ENCODE measurements around the gene ZBTB48.

Gene ZBTB48

DNA sequence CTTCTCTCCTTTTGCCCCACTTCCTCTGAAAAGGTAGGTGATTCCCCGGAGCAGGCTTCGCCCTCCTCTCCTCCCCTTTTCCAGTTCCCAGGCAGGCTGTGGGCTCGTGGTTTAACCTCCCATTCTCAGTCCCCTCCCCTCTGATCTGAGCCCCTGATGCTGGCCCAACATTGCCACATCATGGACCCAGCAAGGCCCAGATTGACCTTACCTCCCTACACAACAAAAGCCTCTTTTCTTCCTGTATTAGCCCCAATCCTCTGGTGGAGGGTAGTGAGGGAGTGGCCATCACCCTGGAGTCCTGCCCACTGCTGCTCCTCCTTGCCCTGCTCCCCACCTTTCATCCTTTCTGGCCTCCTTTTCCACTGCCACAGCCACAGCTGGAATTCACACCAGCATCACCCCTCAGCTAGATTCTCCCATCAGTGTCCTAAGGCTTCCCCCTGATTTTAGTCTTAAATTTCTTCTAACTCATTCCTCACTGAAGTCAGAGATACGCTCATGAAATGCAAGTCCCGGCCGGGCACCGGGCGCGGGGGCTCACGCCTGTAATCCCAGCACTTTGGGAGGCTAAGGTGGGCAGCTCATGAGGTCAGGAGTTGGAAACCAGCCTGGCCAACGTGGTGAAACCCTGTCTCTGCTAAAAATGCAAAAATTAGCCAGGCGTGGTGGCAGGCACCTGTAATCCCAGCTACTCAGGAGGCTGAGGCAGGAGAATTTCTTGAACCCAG lies 7.0 kb upstream of the ZBTB48 start:
- DNase-seq (ENCODE audit: low read depth) = no peak

DNA sequence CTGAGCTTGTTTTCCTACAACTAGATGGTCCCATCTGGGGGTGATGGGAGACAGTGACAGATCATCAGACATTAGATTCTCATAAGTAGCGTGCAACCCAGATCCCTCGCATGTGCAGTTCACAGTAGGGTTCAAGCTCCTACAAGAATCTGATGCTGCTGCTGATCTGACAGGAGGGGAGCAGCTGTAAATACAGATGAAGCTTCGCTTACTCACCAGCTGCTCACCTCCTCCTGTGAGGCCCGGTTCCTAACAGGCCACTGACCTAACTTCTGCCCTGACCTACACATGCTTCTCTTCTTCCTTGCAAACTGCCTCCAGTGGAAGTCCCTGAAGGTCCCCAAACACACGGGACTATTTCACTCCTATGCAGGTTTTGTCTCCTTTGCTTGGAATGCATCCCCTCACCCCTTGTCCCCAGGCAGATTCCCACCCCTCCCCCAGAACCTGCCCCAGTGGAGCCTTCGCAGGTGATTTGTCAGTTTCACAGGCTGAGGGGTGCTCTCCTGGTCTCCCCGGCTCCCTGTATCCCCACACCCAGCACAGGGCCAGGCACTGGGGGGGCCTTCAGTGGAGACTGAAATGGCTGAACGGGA lies 5.7 kb upstream of the ZBTB48 start:
- no peak for DNase-seq (ENCODE audit: low read depth)

DNA sequence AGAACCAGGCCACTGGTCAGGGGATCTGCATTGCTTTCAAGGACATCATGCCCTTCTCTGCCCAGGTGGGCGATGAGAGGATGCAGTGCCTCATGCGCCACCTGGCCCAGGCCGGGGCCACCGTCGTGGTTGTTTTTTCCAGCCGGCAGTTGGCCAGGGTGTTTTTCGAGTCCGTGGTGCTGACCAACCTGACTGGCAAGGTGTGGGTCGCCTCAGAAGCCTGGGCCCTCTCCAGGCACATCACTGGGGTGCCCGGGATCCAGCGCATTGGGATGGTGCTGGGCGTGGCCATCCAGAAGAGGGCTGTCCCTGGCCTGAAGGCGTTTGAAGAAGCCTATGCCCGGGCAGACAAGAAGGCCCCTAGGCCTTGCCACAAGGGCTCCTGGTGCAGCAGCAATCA lies 5.0 kb upstream of the ZBTB48 start:
- no peak for DNase-seq (ENCODE audit: low read depth)

DNA sequence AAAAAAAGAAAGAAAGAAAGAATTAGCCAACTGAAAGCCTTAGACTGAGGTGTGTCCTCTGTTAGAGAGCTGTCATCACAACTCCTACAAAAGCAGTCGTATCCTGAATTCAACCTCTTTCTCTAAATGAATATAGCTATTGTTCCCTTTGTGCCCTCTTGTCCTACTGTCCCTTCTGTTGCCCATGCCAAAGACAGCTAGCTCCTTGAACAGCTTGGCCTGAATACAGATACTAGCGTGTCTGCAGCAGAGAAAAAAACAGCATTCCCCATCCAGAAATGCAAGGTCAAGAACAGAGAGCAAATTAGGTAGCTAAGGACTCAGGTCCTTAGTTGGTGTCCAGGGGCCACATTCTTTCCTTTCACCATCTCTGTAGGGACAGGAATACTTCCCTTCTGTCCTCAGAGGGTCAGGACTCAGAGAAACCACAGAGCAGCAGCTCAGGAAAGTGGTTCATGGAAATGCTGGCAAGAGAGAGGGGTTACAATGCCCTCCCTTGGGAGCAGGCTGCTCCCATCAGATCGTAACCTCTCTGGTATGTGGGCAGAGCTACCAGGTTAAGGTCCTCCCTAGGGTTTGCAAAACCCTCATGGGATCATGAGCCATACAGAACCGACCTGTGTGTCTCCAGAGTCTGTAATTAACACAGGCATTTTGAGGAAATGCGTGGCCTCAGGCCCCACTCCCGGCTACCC lies 1.8 kb upstream of the ZBTB48 start:
- no peak for DNase-seq (ENCODE audit: low read depth)

DNA sequence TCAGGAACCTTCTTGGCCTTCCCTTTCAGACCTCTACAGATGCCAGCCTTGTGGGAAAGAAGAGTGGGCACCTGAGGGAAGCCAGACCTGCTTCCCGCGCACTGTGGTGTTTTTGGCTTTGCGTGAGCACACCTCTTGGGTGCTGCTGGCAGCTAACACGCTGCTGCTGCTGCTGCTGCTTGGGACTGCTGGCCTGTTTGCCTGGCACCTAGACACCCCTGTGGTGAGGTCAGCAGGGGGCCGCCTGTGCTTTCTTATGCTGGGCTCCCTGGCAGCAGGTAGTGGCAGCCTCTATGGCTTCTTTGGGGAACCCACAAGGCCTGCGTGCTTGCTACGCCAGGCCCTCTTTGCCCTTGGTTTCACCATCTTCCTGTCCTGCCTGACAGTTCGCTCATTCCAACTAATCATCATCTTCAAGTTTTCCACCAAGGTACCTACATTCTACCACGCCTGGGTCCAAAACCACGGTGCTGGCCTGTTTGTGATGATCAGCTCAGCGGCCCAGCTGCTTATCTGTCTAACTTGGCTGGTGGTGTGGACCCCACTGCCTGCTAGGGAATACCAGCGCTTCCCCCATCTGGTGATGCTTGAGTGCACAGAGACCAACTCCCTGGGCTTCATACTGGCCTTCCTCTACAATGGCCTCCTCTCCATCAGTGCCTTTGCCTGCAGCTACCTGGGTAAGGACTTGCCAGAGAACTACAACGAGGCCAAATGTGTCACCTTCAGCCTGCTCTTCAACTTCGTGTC lies 995 bp upstream of the ZBTB48 start:
- DNase-seq (ENCODE audit: low read depth) = no peak

DNA sequence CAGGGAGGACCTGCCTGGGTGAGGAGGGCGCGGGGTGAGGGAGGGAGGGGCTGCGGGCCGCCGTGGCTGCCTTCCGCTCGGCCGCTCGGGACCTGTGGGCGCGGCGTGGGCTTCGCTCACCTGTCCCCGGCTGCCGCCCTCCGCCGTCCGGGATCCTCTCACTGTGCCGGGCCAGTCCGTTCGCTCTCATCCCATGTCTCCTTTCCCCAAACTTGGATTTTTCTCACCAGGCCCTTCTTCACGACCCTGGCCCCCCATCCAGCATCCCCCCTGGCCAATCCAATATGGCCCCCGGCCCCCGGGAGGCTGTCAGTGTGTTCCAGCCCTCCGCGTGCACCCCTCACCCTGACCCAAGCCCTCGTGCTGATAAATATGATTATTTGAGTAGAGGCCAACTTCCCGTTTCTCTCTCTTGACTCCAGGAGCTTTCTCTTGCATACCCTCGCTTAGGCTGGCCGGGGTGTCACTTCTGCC lies 362 bp downstream of the ZBTB48 start:
- no peak for DNase-seq (ENCODE audit: low read depth)

DNA sequence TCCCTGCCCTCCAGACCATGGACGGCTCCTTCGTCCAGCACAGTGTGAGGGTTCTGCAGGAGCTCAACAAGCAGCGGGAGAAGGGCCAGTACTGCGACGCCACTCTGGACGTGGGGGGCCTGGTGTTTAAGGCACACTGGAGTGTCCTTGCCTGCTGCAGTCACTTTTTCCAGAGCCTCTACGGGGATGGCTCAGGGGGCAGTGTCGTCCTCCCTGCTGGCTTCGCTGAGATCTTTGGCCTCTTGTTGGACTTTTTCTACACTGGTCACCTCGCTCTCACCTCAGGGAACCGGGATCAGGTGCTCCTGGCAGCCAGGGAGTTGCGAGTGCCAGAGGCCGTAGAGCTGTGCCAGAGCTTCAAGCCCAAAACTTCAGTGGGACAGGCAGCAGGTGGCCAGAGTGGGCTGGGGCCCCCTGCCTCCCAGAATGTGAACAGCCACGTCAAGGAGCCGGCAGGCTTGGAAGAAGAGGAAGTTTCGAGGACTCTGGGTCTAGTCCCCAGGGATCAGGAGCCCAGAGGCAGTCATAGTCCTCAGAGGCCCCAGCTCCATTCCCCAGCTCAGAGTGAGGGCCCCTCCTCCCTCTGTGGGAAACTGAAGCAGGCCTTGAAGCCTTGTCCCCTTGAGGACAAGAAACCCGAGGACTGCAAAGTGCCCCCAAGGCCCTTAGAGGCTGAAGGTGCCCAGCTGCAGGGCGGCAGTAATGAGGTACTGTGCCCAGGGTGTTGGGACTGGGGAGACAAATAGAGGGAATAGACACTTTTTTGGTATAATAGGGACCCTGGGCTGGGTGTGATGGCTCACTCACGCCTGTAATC lies 1.0 kb downstream of the ZBTB48 start:
- no peak for DNase-seq (ENCODE audit: low read depth)

DNA sequence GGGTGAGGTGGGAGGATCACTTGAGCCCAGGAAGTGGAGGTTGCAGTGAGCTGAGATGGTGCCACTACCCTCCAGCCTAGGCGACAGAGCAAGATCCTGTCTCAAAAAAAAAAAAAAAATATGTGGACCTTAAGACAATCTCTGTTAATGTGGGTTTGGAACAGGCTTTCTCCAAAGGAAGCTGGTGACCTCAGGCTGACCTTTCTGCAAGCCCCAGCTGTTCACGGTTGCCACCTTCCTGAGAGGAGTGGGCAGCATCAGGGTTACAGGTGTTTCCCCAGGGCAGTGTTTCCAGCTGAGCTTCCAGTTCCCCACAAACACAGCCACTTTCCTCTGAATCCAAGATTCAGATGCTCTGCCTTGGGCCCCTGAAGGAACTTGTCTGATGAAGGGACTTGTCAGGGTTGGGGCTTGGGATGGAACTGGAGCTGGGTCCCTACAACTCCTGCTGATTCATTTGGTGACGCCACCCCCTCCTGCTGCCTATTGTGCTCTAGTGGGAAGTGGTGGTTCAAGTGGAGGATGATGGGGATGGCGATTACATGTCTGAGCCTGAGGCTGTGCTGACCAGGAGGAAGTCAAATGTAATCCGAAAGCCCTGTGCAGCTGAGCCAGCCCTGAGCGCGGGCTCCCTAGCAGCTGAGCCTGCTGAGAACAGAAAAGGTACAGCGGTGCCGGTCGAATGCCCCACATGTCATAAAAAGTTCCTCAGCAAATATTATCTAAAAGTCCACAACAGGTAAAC lies 1.9 kb downstream of the ZBTB48 start:
- no peak for DNase-seq (ENCODE audit: low read depth)

DNA sequence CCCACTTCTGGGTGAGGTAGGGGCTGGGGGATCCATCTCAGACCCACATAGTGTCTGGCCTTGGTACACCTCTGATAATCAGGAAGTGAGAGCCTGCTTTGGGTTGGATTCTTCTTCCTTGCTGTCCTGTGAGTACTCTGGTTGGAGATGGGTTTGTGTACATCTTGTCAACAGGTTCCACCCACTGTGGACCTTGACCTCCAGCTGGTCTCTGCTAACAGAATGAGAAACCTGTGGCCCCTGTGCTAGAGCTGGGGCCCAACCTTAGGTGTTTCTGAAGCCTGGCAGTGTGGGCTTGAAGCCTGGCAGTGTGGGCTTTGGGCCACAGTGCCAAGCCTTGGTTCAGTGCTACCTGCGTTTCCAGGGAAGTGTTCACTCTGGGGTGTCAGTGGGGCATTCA lies 2.6 kb downstream of the ZBTB48 start:
- no peak for DNase-seq (ENCODE audit: low read depth)

DNA sequence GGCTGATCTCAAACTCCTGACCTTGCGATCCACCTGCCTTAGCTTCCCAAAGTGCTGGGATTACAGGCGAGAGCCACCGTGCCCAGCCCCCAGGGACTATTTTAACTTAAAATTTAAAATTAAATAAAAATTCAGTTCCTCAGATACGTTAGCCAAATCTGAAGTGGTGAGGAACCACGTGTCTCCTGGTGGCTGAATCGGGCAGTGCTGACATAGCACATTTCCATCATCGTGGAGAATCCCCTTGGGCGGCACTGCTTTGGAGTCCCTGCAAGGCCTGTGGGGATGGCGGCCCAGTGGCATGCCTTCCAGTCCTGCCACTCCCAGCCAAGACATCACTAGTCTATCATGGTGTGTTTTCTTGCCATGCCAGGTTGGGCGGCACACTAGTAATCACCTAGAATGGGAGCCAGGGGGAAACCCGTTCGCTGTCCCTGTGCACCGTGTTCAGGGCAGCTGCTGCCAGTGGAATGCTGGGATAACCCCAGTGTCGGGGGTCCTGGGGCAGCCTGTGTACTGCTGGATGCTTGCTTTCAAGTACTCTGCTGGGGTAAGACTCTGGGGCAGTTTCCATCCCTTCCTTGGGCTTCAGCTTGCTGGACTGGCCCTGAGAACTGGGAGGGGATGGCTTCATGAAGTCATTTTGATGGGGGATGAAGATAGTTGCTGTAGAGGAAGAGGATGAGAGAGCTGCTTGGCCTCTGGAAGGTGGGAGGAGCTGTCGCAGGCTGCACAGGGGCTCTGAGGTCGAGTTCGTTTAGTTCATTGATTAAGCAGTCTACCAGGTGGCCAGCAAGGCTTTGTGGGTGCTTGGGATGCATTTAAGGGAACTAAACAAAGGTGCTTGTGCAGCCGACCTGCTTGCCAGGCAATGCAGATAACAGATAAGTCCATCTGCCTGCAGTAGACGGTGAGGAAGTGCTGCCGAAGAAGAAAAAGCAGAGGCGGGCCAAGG lies 4.6 kb downstream of the ZBTB48 start:
- DNase-seq (ENCODE audit: low read depth) = no peak

DNA sequence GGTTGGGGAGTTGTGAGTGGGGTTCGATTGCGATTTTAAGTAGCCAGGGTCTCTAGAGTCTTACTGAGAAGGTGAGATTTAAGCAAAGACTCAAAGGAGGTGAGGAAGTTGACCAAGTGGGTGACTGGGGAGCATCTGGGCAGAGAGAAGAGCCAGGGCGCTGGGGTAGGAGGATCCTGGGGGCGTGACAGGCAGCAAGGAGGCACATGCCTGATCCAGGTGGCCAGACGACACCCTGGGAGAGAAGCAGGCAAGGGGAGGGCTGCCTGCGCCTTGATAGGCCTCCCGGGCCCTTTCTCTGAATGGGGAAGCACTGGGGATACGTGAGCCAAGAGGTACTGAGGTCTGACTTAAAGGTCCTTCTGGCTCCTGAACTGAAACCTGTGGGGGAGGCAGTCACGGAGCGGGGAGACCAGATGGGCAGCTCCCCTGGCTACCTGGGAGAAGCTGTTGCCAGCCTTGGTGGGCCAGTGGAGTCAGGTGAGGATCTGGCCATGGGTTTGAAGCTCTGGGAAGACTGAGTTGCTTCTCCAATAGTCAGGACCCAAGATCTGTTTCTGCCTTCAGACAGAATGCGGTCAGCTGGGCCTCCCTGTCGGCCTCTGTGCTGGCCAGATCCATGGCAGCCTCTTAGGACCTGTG lies 5.4 kb downstream of the ZBTB48 start:
- no peak for DNase-seq (ENCODE audit: low read depth)

DNA sequence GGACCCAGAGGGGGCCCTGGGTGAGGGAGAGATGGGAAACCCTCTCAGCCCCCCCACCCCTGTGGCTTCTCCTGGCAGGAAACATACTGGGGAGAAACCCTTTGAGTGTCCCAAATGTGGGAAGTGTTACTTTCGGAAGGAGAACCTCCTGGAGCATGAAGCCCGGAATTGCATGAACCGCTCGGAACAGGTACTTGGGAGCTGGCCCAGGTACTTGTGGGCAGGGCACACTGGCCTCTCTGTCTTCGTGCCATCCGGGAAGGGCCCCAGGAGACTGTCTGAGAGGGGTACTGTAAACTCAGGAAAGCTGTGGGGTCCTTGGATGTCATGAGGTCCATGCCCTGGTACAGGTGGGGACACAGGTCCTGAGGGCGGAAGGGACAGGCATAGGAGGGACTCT lies 6.0 kb downstream of the ZBTB48 start:
- no peak for DNase-seq (ENCODE audit: low read depth)

DNA sequence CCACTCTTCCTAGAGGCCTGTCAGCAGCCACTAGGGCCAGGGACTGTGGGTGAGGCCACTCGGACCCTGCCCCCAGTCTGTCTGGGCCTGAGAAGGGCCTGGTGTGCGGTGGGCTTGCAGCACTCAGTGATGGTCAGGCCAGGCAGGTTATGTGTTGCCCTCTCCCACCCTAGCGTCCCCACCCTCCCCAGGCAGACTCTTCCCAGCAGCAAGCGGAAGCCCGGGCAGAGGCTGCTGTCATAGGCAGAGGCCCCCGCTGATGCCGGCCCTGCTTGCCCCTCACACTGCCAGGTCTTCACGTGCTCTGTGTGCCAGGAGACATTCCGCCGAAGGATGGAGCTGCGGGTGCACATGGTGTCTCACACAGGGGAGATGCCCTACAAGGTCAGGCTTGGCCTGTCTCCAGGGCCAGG lies 6.6 kb downstream of the ZBTB48 start:
- no peak for DNase-seq (ENCODE audit: low read depth)

DNA sequence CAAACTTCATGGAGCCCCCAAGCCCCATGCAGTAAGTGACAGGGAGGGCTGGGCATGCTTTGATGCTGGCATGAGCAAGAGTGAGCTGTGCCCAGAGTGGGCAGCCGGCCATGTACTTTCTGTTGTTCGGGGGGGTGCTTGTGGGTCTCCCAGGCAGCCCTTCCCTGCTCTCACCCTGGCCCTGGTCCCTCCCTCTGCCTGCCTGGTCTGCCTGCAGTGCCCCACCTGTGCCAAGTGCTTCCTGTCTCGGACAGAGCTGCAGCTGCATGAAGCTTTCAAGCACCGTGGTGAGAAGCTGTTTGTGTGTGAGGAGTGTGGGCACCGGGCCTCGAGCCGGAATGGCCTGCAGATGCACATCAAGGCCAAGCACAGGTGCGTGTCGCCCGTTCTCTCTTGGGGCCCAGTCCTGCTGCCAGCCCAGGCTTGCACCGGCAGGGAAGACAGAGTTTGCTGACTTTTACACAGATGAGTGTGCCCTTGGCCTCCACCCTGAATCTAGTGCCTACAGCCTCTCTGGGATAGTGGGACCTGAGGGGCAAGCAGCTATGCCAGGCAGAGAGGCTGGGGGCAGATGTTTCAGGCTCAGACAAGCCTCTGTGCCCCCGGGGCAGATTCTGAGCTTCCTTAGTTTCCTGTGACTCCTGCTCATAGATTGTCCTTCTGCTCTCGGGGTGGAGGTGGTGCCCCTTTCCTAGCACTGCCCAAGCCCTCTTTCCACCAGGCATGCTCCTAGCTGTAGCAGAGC lies 7.6 kb downstream of the ZBTB48 start:
- DNase-seq (ENCODE audit: low read depth) = no peak

DNA sequence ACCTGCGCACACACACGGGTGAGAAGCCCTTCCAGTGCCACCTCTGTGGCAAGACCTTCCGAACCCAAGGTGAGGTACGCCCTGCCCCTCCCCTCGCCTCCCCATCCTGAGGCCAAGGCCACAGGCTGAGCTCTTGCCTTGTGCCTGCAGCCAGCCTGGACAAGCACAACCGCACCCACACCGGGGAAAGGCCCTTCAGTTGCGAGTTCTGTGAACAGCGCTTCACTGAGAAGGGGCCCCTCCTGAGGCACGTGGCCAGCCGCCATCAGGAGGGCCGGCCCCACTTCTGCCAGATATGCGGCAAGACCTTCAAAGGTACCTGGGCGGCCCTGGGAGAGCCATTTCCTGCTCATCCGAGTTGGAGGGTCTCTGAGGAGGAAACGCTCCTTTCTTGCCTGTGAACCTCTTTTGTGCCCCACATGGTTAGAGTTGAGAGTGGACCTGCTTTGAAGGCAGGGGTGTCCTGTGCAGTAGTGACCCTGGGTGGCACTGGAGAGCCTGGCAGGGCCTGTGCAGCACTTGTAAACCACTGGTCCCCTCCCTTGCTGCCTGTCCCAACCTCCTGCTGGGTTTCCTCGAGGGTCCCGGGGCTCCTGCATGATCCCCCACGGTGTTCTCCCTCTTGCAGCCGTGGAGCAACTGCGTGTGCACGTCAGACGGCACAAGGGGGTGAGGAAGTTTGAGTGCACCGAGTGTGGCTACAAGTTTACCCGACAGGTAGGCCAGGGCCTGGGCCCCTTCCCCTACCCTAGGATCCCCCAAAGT lies 8.5 kb downstream of the ZBTB48 start:
- DNase-seq (ENCODE audit: low read depth) = no peak

DNA sequence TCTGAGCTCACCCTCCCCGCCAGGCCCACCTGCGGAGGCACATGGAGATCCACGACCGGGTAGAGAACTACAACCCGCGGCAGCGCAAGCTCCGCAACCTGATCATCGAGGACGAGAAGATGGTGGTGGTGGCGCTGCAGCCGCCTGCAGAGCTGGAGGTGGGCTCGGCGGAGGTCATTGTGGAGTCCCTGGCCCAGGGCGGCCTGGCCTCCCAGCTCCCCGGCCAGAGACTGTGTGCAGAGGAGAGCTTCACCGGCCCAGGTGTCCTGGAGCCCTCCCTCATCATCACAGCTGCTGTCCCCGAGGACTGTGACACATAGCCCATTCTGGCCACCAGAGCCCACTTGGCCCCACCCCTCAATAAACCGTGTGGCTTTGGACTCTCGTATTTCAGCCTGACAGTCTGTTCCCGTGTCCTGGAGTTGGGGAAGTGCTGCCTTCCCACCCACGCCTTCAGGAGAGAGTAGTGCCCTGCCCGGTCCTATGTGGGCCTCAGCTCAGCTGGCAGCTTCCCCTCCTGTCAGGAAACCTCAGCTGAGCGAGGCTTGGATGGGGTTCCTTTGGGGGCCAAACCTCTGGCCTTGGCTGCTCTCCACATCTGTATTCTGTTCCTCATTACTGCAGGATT lies 9.2 kb downstream of the ZBTB48 start:
- DNase-seq (ENCODE audit: low read depth) = no peak

DNA sequence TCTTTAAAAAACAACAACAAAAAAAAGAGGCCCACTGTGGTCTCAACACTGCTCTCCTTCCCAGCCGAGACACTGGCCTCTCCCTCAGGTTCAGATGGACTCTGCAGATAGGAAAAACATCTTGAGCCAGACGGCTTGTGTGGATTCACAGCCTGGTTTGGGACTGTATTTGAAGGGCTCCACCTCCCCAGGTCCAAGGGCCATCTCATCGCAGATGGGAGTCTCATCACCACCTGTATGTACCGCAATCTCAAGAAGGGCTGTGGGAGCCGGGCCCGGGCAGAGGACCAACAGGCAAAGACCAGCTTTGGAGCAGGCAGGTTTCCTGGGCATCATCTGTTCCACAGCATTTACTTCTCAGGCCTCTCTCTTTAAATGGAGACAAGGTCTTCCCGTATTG lies 10.3 kb downstream of the ZBTB48 start:
- no peak for DNase-seq (ENCODE audit: low read depth)

Measured in non-pigmented ciliary epithelial cell (primary cell).